Measurements from ENCODE around the gene C17orf50.

Gene C17orf50

GRCh38 chr17:35784895-35785294, 24.2 kb downstream of the C17orf50 start:
- DNase-seq (ENCODE audit: low read depth) = no peak
- TF ChIP-seq, protein P1, sequence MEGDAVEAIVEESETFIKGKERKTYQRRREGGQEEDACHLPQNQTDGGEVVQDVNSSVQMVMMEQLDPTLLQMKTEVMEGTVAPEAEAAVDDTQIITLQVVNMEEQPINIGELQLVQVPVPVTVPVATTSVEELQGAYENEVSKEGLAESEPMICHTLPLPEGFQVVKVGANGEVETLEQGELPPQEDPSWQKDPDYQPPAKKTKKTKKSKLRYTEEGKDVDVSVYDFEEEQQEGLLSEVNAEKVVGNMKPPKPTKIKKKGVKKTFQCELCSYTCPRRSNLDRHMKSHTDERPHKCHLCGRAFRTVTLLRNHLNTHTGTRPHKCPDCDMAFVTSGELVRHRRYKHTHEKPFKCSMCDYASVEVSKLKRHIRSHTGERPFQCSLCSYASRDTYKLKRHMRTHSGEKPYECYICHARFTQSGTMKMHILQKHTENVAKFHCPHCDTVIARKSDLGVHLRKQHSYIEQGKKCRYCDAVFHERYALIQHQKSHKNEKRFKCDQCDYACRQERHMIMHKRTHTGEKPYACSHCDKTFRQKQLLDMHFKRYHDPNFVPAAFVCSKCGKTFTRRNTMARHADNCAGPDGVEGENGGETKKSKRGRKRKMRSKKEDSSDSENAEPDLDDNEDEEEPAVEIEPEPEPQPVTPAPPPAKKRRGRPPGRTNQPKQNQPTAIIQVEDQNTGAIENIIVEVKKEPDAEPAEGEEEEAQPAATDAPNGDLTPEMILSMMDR (IDR thresholded peaks at IDR 0.05; ENCODE audit: low read depth, low read length, missing control alignments) = no peak
- no peak overlapping the region for H3K4me3 ChIP-seq (ENCODE audit: low read depth, low read length)

DNA sequence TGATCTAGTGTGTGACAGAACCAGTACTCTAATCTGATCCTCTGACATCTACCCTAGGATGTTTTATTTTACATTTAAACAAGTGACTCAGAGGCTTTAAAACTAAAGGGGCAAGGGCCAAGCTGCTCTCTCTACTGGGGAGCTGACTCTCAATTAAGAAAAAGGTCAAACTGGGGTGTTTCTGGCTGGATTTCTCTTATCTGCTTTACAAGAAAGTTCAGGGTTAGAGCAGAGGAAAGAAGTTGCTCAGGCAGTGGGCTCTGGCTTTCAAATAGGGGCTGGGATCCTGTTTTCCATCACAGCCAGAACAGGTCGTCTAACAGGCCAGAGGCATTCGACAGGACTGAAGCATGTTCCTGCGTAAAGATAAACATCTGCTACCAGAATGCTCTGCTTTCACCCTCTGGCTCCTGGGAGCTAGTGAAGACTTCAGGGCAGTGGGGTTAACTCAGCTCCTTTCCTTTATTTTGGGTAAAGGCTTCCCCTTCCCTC, 26.3 kb downstream of the C17orf50 start:
- TF ChIP-seq, protein P1 (IDR thresholded peaks at IDR 0.05; ENCODE audit: low read depth, low read length, missing control alignments) = no peak
- no peak for DNase-seq (ENCODE audit: low read depth)
- no peak overlapping the region for H3K4me3 ChIP-seq (ENCODE audit: low read depth, low read length)

- TF ChIP-seq, protein P1 (IDR thresholded peaks at IDR 0.05; ENCODE audit: low read depth, low read length, missing control alignments) = no peak
- DNase-seq (ENCODE audit: low read depth) = no peak
- H3K4me3 ChIP-seq (ENCODE audit: low read depth, low read length) = no peak overlapping the region
These were observed 28.0 kb downstream of the C17orf50 start for GRCh38 chr17:35788477-35789368.

DNA sequence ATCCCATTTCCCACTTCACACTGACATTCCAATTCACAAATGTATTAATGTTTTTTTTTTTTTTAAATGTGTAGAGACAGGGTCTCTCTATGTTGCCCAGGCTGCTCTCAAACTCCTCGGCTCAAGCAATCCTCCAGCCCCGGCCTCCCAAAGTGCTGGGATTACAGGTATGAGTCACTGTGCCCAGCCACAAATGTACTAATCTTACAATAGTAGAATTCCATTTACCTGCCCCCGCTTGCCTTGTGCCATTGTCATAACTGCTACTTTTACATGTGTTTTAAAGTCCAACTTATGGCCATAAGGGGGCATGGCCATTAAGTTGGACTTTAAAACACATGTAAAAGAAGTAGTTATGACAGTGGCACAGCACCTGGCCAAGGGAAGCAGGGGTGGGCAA, 30.2 kb downstream of the C17orf50 start:
- TF ChIP-seq, protein P1 (IDR thresholded peaks at IDR 0.05; ENCODE audit: low read depth, low read length, missing control alignments) = no peak
- DNase-seq (ENCODE audit: low read depth) = no peak
- H3K4me3 ChIP-seq (ENCODE audit: low read depth, low read length) = no peak overlapping the region

- no peak overlapping the region for H3K4me3 ChIP-seq (ENCODE audit: low read depth, low read length)
- TF ChIP-seq, protein P1 (IDR thresholded peaks at IDR 0.05; ENCODE audit: low read depth, low read length, missing control alignments) = no peak
- no peak for DNase-seq (ENCODE audit: low read depth)
These were observed 31.1 kb downstream of the C17orf50 start for GRCh38 chr17:35791681-35792350.

DNA sequence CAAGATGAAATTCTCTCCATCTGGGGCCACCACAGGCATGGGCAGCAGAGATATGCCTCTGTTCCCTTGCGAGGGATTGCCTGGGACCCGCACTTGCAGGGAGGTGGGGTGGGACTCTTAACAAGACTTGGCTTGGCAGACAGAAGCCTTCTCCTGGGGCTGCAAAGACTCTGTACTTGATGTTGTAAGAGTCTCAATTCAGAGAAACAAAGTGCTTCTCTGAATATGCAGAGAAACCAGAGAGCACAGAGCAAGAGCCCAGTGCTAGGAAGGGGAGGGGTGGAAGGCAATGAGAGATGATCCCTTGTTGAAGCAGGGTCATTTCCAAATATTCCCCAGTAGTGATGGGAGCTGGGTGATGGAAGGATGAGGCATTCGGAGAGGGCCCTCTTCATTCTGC, 32.6 kb downstream of the C17orf50 start:
- H3K4me3 ChIP-seq (ENCODE audit: low read depth, low read length) = no peak overlapping the region
- TF ChIP-seq, protein P1 (IDR thresholded peaks at IDR 0.05; ENCODE audit: low read depth, low read length, missing control alignments) = no peak
- no peak for DNase-seq (ENCODE audit: low read depth)

All from GM12864 (cell line).